GM20431 (cell line): ENCODE data around the gene WWOX.
"Not testable (repeated sequence)": the region's sequence is repeated elsewhere in the genome, so short reads cannot be mapped to it uniquely, and the experiment has no call there.

Source experiments
- in situ Hi-C: fragments of 300-500 bp; cut with MseI, MboI; formaldehyde crosslinking; loops from one replicate; pipeline ENCODE4 v1.15.0; 2020; ENCODE audit warnings: low sequenced_read_pairs; ENCODE audit not compliant: unreplicated experiment

Gene WWOX

GRCh38 chr16:78675951-78676792 is 576.7 kb downstream of the WWOX start:
- in situ Hi-C loops: no loop called here

- in situ Hi-C loops: no loop called here
Measured at GRCh38 chr16:78677181-78677731, 577.8 kb downstream of the WWOX start.

- in situ Hi-C loops: no loop called here
Measured at GRCh38 chr16:78679546-78679945, 580.1 kb downstream of the WWOX start.

GRCh38 chr16:78681743-78682142 is 582.3 kb downstream of the WWOX start:
- in situ Hi-C loops: no loop called here

- in situ Hi-C loops: no loop called here
Measured at GRCh38 chr16:78684030-78684611, 584.7 kb downstream of the WWOX start.

- in situ Hi-C loops: no loop called here
Measured at GRCh38 chr16:78684655-78685375, 585.4 kb downstream of the WWOX start.

GRCh38 chr16:78686601-78687000 is 587.1 kb downstream of the WWOX start:
- in situ Hi-C loops: no loop called here

- in situ Hi-C loops: no loop called here
Measured at GRCh38 chr16:78689028-78689427, 589.6 kb downstream of the WWOX start.

- in situ Hi-C loops: no loop called here
Measured at GRCh38 chr16:78689536-78689935, 590.1 kb downstream of the WWOX start.

GRCh38 chr16:78690510-78690909 is 591.1 kb downstream of the WWOX start:
- in situ Hi-C loops: no loop called here

- in situ Hi-C loops: not testable (repeated sequence)
Measured at GRCh38 chr16:78691746-78692145, 592.3 kb downstream of the WWOX start.

- in situ Hi-C loops: no loop called here
Measured at GRCh38 chr16:78693496-78693895, 594.0 kb downstream of the WWOX start.

- in situ Hi-C loops: no loop called here
Measured at GRCh38 chr16:78694414-78694813, 595.0 kb downstream of the WWOX start.

GRCh38 chr16:78695391-78695790 is 595.9 kb downstream of the WWOX start:
- in situ Hi-C loops: no loop called here

GRCh38 chr16:78696797-78697196 is 597.3 kb downstream of the WWOX start:
- in situ Hi-C loops: no loop called here

GRCh38 chr16:78697426-78697825 is 598.0 kb downstream of the WWOX start:
- in situ Hi-C loops: no loop called here

GRCh38 chr16:78703936-78704335 is 604.5 kb downstream of the WWOX start:
- in situ Hi-C loops: no loop called here

GRCh38 chr16:78704416-78704815 is 605.0 kb downstream of the WWOX start:
- in situ Hi-C loops: no loop called here

- in situ Hi-C loops: no loop called here
Measured at GRCh38 chr16:78705694-78706093, 606.2 kb downstream of the WWOX start.

- in situ Hi-C loops: no loop called here
Measured at GRCh38 chr16:78706637-78707036, 607.2 kb downstream of the WWOX start.
